K562 (cell line): ENCODE data around the gene CLIC1. TPM values are rescaled to one million over a fixed set of nuclear protein-coding genes. Genes with fewer than 3 reads are reported as not detected.

Source experiments
- ARID4B ChIP-seq: sonication (generic); formaldehyde crosslinking; IDR thresholded peaks from 2 replicates; pipeline ENCODE4 v1.8.0; 2022; ENCODE audit warnings: mild to moderate bottlenecking, missing genetic modification reagents
- BRF1 ChIP-seq: IDR thresholded peaks from 3 replicates; pipeline ENCODE4 v1.6.1; 2011; ENCODE audit warnings: borderline replicate concordance, mild to moderate bottlenecking; ENCODE audit not compliant: insufficient read length; ENCODE audit errors: extremely low read depth
- GABPB1 ChIP-seq: sonication (generic); formaldehyde crosslinking; IDR thresholded peaks from 2 replicates; pipeline ENCODE4 v1.8.0; 2022; ENCODE audit warnings: mild to moderate bottlenecking, missing genetic modification reagents
- HDAC2 ChIP-seq: fragments of 450-650 bp; IDR thresholded peaks from 2 replicates; pipeline ENCODE4 v1.6.1; 2016; ENCODE audit warnings: mild to moderate bottlenecking
- HNRNPK ChIP-seq: fragments of 200-400 bp; formaldehyde crosslinking; IDR thresholded peaks from one replicate; pipeline ENCODE4 v1.6.1; 2018; ENCODE audit warnings: mild to moderate bottlenecking, low read depth, low read length; ENCODE audit not compliant: poor library complexity, severe bottlenecking
- KHSRP ChIP-seq: fragments of 450-650 bp; IDR thresholded peaks from 2 replicates; pipeline ENCODE4 v1.6.1; 2017
- KLF1 ChIP-seq: fragments of 450-650 bp; IDR thresholded peaks from 2 replicates; pipeline ENCODE4 v1.6.1; 2016; ENCODE audit warnings: missing genetic modification characterization, missing compliant biosample characterization
- MCM5 ChIP-seq: fragments of 450-650 bp; IDR thresholded peaks from 2 replicates; pipeline ENCODE4 v1.6.1; 2016; ENCODE audit warnings: low read depth
- NFE2 ChIP-seq: IDR thresholded peaks from 2 replicates; pipeline ENCODE4 v1.6.1; 2014; ENCODE audit warnings: antibody characterized with exemption, low read depth
- NFIC ChIP-seq: fragments of 450-650 bp; IDR thresholded peaks from 2 replicates; pipeline ENCODE4 v1.6.1; 2017; ENCODE audit warnings: mild to moderate bottlenecking, inconsistent platforms
- RNF219 ChIP-seq: fragments of 250-450 bp; sonication (Bioruptor Pico); IDR thresholded peaks from 2 replicates; pipeline ENCODE4 v1.5.0; 2022; ENCODE audit warnings: mild to moderate bottlenecking
- polyA plus RNA-seq, 8 experiments: library from polyadenylated mRNA; depleted of rRNA in 4 of 8; stranded (reverse) in 5 of 8; unstranded in 3 of 8; fragments of >200 nt; fragmentation: Nextera tagmentation in 2 of 8; fragmentation: Illumina TruSeq in 1 of 8; extraction: Ambion mirVana in 2 of 8; extraction: Trizol in 1 of 8; gene quantifications; 2 replicates each; pipeline versions ENCODE4 v1.2.1 to v1.2.3, GENCODE V29; 2011 to 2014; ENCODE audit warnings: inconsistent platforms in 1 of 8, missing spikeins in 1 of 8
- total RNA-seq, 7 experiments: library from RNA; depleted of rRNA in 6 of 7; stranded (reverse); fragments of >200 nt in 6 of 7; fragmentation: Illumina TruSeq in 2 of 7; extraction: Trizol in 2 of 7; gene quantifications; 2 replicates each; pipeline versions ENCODE4 v1.2.1 to v1.2.3, GENCODE V29; 2011 to 2021; ENCODE audit warnings: low replicate concordance in 1 of 7
- TF ChIP-seq, protein P1 (sequence below): sonication (generic); formaldehyde crosslinking; IDR thresholded peaks from 2 replicates; pipeline ENCODE4 v1.9.0; 2022; ENCODE audit warnings: mild to moderate bottlenecking, missing genetic modification reagents
- TF ChIP-seq, protein P2 (sequence below): sonication (generic); formaldehyde crosslinking; IDR thresholded peaks from 2 replicates; pipeline ENCODE4 v1.8.0; 2022; ENCODE audit warnings: missing genetic modification reagents, mild to moderate bottlenecking, borderline replicate concordance
- TF ChIP-seq, protein P3 (sequence below), 2 experiments: IDR thresholded peaks in 1 of 2; conservative IDR thresholded peaks in 1 of 2; 2 replicates each; pipeline ENCODE4 v1.6.1; 2016; ENCODE audit warnings: low read depth in 2 of 2, mild to moderate bottlenecking in 1 of 2, missing compliant biosample characterization in 1 of 2, missing genetic modification characterization in 1 of 2, moderate library complexity in 1 of 2

The CLIC1 gene
- total and polyA plus RNA-seq, 9 of the 15 experiments (the other 6 are each of a cell fraction or from before 2014, with no cell fraction given) = 1,267 to 2,419 (median 1,808) TPM

GRCh38 chr6:31736021-31736767 lies at the start of gene CLIC1 (continued):
- TF ChIP-seq, protein P1, sequence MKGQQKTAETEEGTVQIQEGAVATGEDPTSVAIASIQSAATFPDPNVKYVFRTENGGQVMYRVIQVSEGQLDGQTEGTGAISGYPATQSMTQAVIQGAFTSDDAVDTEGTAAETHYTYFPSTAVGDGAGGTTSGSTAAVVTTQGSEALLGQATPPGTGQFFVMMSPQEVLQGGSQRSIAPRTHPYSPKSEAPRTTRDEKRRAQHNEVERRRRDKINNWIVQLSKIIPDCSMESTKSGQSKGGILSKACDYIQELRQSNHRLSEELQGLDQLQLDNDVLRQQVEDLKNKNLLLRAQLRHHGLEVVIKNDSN (CRISPR knock-in tag) = 0 out of 2 replicates have a peak, but pooled peaks have one; percentile 19
- TF ChIP-seq ARID4B (peak; percentile 76), KHSRP (0 out of 2 replicates have a peak, but pooled peaks have one; percentile 23), KLF1 (tag) (peak; percentile 69; the same call in 1 of the 2 replicates), GABPB1 (CRISPR knock-in tag) (no peak), HDAC2 (peak; percentile 30), BRF1 (no peak), RNF219 (CRISPR knock-in tag) (0 out of 2 replicates have a peak, but pooled peaks have one; percentile 43), MCM5 (no peak), HNRNPK (peak; percentile 48), NFIC (no peak), NFE2 (no peak)
- TF ChIP-seq, protein P2, sequence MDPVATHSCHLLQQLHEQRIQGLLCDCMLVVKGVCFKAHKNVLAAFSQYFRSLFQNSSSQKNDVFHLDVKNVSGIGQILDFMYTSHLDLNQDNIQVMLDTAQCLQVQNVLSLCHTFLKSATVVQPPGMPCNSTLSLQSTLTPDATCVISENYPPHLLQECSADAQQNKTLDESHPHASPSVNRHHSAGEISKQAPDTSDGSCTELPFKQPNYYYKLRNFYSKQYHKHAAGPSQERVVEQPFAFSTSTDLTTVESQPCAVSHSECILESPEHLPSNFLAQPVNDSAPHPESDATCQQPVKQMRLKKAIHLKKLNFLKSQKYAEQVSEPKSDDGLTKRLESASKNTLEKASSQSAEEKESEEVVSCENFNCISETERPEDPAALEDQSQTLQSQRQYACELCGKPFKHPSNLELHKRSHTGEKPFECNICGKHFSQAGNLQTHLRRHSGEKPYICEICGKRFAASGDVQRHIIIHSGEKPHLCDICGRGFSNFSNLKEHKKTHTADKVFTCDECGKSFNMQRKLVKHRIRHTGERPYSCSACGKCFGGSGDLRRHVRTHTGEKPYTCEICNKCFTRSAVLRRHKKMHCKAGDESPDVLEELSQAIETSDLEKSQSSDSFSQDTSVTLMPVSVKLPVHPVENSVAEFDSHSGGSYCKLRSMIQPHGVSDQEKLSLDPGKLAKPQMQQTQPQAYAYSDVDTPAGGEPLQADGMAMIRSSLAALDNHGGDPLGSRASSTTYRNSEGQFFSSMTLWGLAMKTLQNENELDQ (CRISPR knock-in tag) = peak; percentile 39; the same call in 1 of the 2 replicates
- TF ChIP-seq, protein P3, sequence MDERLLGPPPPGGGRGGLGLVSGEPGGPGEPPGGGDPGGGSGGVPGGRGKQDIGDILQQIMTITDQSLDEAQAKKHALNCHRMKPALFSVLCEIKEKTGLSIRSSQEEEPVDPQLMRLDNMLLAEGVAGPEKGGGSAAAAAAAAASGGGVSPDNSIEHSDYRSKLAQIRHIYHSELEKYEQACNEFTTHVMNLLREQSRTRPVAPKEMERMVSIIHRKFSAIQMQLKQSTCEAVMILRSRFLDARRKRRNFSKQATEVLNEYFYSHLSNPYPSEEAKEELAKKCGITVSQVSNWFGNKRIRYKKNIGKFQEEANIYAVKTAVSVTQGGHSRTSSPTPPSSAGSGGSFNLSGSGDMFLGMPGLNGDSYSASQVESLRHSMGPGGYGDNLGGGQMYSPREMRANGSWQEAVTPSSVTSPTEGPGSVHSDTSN (CRISPR knock-in tag; IDR thresholded peaks at IDR 0.05; ENCODE audit: low read depth) = no peak
- TF ChIP-seq, protein P3 (tag; conservative IDR thresholded peaks at IDR 0.05; ENCODE audit: low read depth) = no peak
